GM23338 (cell line): ENCODE data around the gene KRT6A. TPM values are rescaled to one million over a fixed set of nuclear protein-coding genes. Genes with fewer than 3 reads are reported as not detected.

Source experiments
- ATAC-seq: fragments of 200-7000 bp; cut with Tn5 transposase; 3 replicates; pipeline ENCODE4 v1.9.1; 2020
- DNase-seq: peaks from one replicate; pipeline ENCODE4 v3.0.0-alpha.2; 2015; ENCODE audit warnings: low spot score
- H2AFZ ChIP-seq: fragments of 200-600 bp; sonication (generic); 2 replicates; pipeline ENCODE4 v1.8.0; 2016; ENCODE audit warnings: antibody characterized with exemption, mild to moderate bottlenecking, moderate library complexity
- H3F3A ChIP-seq: fragments of 200-600 bp; sonication (generic); replicated peaks from 2 replicates; pipeline ENCODE4 v1.8.0; 2017; ENCODE audit warnings: antibody characterized with exemption, mixed run types, low read depth
- H3K27ac ChIP-seq: fragments of 200-600 bp; sonication (generic); 2 replicates; pipeline ENCODE4 v1.6.1; 2016; ENCODE audit warnings: low read depth
- H3K27me3 ChIP-seq: fragments of 200-600 bp; sonication (generic); 2 replicates; pipeline ENCODE4 v1.8.0; 2016; ENCODE audit warnings: mild to moderate bottlenecking, mixed run types, moderate library complexity; ENCODE audit not compliant: insufficient read depth
- H3K36me3 ChIP-seq: fragments of 200-600 bp; sonication (generic); 2 replicates; pipeline ENCODE4 v1.8.0; 2016; ENCODE audit warnings: mild to moderate bottlenecking; ENCODE audit not compliant: insufficient read depth
- H3K4me1 ChIP-seq: fragments of 200-600 bp; sonication (generic); 2 replicates; pipeline ENCODE4 v1.8.0; 2016; ENCODE audit warnings: mild to moderate bottlenecking, moderate library complexity; ENCODE audit not compliant: insufficient read depth
- H3K4me2 ChIP-seq: fragments of 200-600 bp; sonication (generic); 2 replicates; pipeline ENCODE4 v1.7.1; 2017; ENCODE audit warnings: mixed run types
- H3K4me3 ChIP-seq: fragments of 200-600 bp; sonication (generic); 2 replicates; pipeline ENCODE4 v1.6.1; 2016; ENCODE audit warnings: mixed run types
- H3K79me2 ChIP-seq: fragments of 200-600 bp; sonication (generic); replicated peaks from 2 replicates; pipeline ENCODE4 v1.8.0; 2017; ENCODE audit warnings: mild to moderate bottlenecking; ENCODE audit not compliant: insufficient read depth
- H3K9me2 ChIP-seq: fragments of 200-600 bp; sonication (generic); 2 replicates; pipeline ENCODE4 v1.8.0; 2017; ENCODE audit not compliant: insufficient read depth
- H4K20me1 ChIP-seq: fragments of 200-600 bp; sonication (generic); replicated peaks from 2 replicates; pipeline ENCODE4 v1.8.0; 2017; ENCODE audit warnings: mild to moderate bottlenecking; ENCODE audit not compliant: insufficient read depth
- H3K27ac Mint-ChIP-seq: 2 replicates; pipeline ENCODE4 v1.8.0; 2020; ENCODE audit warnings: inconsistent platforms, mild to moderate bottlenecking, moderate library complexity, mixed read lengths
- H3K27me3 Mint-ChIP-seq: 3 replicates; pipeline ENCODE4 v1.8.0; 2022; ENCODE audit warnings: low read depth, mild to moderate bottlenecking, moderate library complexity, mixed read lengths, inconsistent platforms; ENCODE audit not compliant: insufficient read depth, poor library complexity
- H3K36me3 Mint-ChIP-seq: 3 replicates; pipeline ENCODE4 v1.8.0; 2021; ENCODE audit warnings: low read depth, mild to moderate bottlenecking, inconsistent platforms, moderate library complexity, mixed read lengths
- H3K4me1 Mint-ChIP-seq: 3 replicates; pipeline ENCODE4 v1.8.0; 2020; ENCODE audit warnings: mild to moderate bottlenecking, inconsistent platforms, mixed read lengths
- H3K4me3 Mint-ChIP-seq: 3 replicates; pipeline ENCODE4 v1.8.0; 2021; ENCODE audit warnings: moderate library complexity, mild to moderate bottlenecking, inconsistent platforms, mixed read lengths
- H3K9me3 Mint-ChIP-seq: 3 replicates; pipeline ENCODE4 v1.8.0; 2020; ENCODE audit warnings: moderate library complexity, mild to moderate bottlenecking, inconsistent platforms, mixed read lengths
- CREB1 ChIP-seq: fragments of 250-450 bp; sonication (Bioruptor Pico); IDR thresholded peaks from 2 replicates; pipeline ENCODE4 v1.5.0; 2020; ENCODE audit warnings: low read depth, mild to moderate bottlenecking, moderate library complexity
- EZH2phosphoT487 ChIP-seq: fragments of 200-600 bp; sonication (generic); IDR thresholded peaks from one replicate; pipeline ENCODE4 v1.8.1; 2018; ENCODE audit warnings: antibody characterized with exemption; ENCODE audit not compliant: unreplicated experiment
- NANOG ChIP-seq: IDR thresholded peaks from 2 replicates; pipeline ENCODE4 v1.6.1; 2016; ENCODE audit warnings: antibody characterized with exemption, borderline replicate concordance
- POLR2AphosphoS5 ChIP-seq: IDR thresholded peaks from 2 replicates; pipeline ENCODE4 v1.6.1; 2016; ENCODE audit warnings: antibody characterized with exemption, low read depth
- STAT1 ChIP-seq: IDR thresholded peaks from one replicate; pipeline ENCODE4 v1.6.1; 2016; ENCODE audit warnings: antibody characterized with exemption; ENCODE audit not compliant: unreplicated experiment
- polyA plus RNA-seq: library from polyadenylated mRNA; unstranded; fragments of >200 nt; fragmentation: Nextera tagmentation; extraction: Ambion mirVana; gene quantifications from 2 replicates; pipeline ENCODE4 v1.2.1, GENCODE V29; 2016
- total RNA-seq: library from RNA; depleted of rRNA; stranded (reverse); fragments of >200 nt; shearing (Covaris generic); gene quantifications from 2 replicates; pipeline ENCODE4 v1.2.3, GENCODE V29; 2014; rRNA removed

KRT6A gene
- total and polyA plus RNA-seq, 2 experiments from 2014 or later: not detected

- ATAC-seq (no peak), DNase-seq (no peak)
- Histone ChIP-seq H3K36me3 (no peaks in the 10 kb centered on the region), H3K27me3 (no peaks in the 10 kb centered on the region), H3F3A (no peaks in the 10 kb centered on the region), H3K4me3 (no peak overlapping the region), H3K4me1 (peaks cover 4% of the 10 kb centered on the region; the same call in 1 of the 2 replicates), H3K9me2 (peaks cover 13% of the 10 kb centered on the region), H3K79me2 (no peaks in the 10 kb centered on the region), H3K4me2 (no peak overlapping the region), H3K27ac (no peak overlapping the region), H2AFZ (no peak overlapping the region), H4K20me1 (no peaks in the 10 kb centered on the region)
- Mint-ChIP-seq H3K9me3 (no peaks in the 10 kb centered on the region; the same call in 1 of the 3 replicates), H3K4me1 (peaks cover 10% of the 10 kb centered on the region), H3K27ac (no peak overlapping the region), H3K36me3 (no peaks in the 10 kb centered on the region), H3K27me3 (peaks cover 3% of the 10 kb centered on the region), H3K4me3 (no peak overlapping the region)
- no peak for TF ChIP-seq STAT1
- TF ChIP-seq EZH2phosphoT487: no peak
- TF ChIP-seq POLR2AphosphoS5: no peak
- TF ChIP-seq NANOG: no peak
- no peak for TF ChIP-seq CREB1 (CRISPR knock-in tag)
These were observed 55.5 kb downstream of the KRT6A start for GRCh38 chr12:52437508-52437907.

Other genes starting within 250 kb of the KRT6A start
- not detected in 2 replicates for gene KRT86, start 218.6 kb downstream of the KRT6A start, total RNA-seq
- gene KRT86, start 218.6 kb downstream of the KRT6A start, polyA plus RNA-seq: 0.16 and 0.30 TPM in 2 replicates
- gene KRT81, start 201.7 kb downstream of the KRT6A start, total RNA-seq: not detected in 2 replicates
- not detected in 2 replicates for gene KRT81, start 201.7 kb downstream of the KRT6A start, polyA plus RNA-seq
- not detected in 2 replicates for gene KRT83, start 171.9 kb downstream of the KRT6A start, total RNA-seq
- gene KRT83, start 171.9 kb downstream of the KRT6A start, polyA plus RNA-seq: not detected in 2 replicates
- not detected in 2 replicates for gene KRT85, start 125.8 kb downstream of the KRT6A start, total RNA-seq
- not detected in 2 replicates for gene KRT85, start 125.8 kb downstream of the KRT6A start, polyA plus RNA-seq
- not detected in 2 replicates for gene KRT84, start 107.6 kb downstream of the KRT6A start, total RNA-seq
- not detected in 2 replicates for gene KRT84, start 107.6 kb downstream of the KRT6A start, polyA plus RNA-seq
- not detected in 2 replicates for gene KRT82, start 86.9 kb downstream of the KRT6A start, total RNA-seq
- not detected in 2 replicates for gene KRT82, start 86.9 kb downstream of the KRT6A start, polyA plus RNA-seq
- gene KRT75, start 58.9 kb downstream of the KRT6A start, total RNA-seq: not detected in 2 replicates
- not detected in 2 replicates for gene KRT75, start 58.9 kb downstream of the KRT6A start, polyA plus RNA-seq
- gene KRT6B, start 41.1 kb downstream of the KRT6A start, total RNA-seq: not detected in 2 replicates
- not detected in 2 replicates for gene KRT6B, start 41.1 kb downstream of the KRT6A start, polyA plus RNA-seq
- not detected in 2 replicates for gene KRT6C, start 19.5 kb downstream of the KRT6A start, total RNA-seq
- gene KRT6C, start 19.5 kb downstream of the KRT6A start, polyA plus RNA-seq: not detected in 2 replicates
- gene KRT5, start 27.1 kb upstream of the KRT6A start, total RNA-seq: not detected in 2 replicates
- not detected in 2 replicates for gene KRT5, start 27.1 kb upstream of the KRT6A start, polyA plus RNA-seq
- not detected in 2 replicates for gene KRT71, start 59.9 kb upstream of the KRT6A start, total RNA-seq
- not detected in 2 replicates for gene KRT71, start 59.9 kb upstream of the KRT6A start, polyA plus RNA-seq
- not detected in 2 replicates for gene KRT74, start 80.6 kb upstream of the KRT6A start, total RNA-seq
- gene KRT74, start 80.6 kb upstream of the KRT6A start, polyA plus RNA-seq: not detected in 2 replicates
- gene KRT72, start 108.2 kb upstream of the KRT6A start, total RNA-seq: not detected in 2 replicates
- gene KRT72, start 108.2 kb upstream of the KRT6A start, polyA plus RNA-seq: not detected in 2 replicates
- gene KRT73, start 125.3 kb upstream of the KRT6A start, total RNA-seq: not detected in 2 replicates
- gene KRT73, start 125.3 kb upstream of the KRT6A start, polyA plus RNA-seq: not detected in 2 replicates
- gene KRT2, start 159.0 kb upstream of the KRT6A start, total RNA-seq: not detected in 2 replicates
- gene KRT2, start 159.0 kb upstream of the KRT6A start, polyA plus RNA-seq: not detected in 2 replicates
- not detected in 2 replicates for gene KRT1, start 187.2 kb upstream of the KRT6A start, total RNA-seq
- not detected in 2 replicates for gene KRT1, start 187.2 kb upstream of the KRT6A start, polyA plus RNA-seq
- not detected in 2 replicates for gene KRT77, start 210.3 kb upstream of the KRT6A start, total RNA-seq
- gene KRT77, start 210.3 kb upstream of the KRT6A start, polyA plus RNA-seq: not detected in 2 replicates